GM19397 (cell line): ENCODE results near the gene AP2A1.

Source experiments
- ATAC-seq: cut with Tn5 transposase; IDR thresholded peaks from one replicate; pipeline ENCODE4 v1.9.1; 2021; ENCODE audit warnings: mild to moderate bottlenecking, moderate library complexity; ENCODE audit not compliant: unreplicated experiment

The AP2A1 gene

DNA sequence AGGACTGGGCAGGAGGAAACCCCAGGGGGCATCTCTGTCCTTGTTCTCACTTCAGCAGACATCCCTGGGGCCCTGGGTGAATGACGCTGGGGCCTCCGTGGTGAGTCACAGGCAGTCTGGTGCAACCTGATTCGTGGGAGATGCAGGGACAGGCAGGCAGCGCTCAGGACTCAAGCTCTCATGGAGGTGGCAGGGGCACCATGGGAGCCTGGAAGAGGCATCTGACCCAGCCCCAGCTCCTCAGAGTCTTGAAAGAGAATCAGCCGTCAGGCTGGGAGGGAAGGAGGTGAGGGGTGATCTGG is 70.2 kb downstream of the AP2A1 start:
- no peak for ATAC-seq

DNA sequence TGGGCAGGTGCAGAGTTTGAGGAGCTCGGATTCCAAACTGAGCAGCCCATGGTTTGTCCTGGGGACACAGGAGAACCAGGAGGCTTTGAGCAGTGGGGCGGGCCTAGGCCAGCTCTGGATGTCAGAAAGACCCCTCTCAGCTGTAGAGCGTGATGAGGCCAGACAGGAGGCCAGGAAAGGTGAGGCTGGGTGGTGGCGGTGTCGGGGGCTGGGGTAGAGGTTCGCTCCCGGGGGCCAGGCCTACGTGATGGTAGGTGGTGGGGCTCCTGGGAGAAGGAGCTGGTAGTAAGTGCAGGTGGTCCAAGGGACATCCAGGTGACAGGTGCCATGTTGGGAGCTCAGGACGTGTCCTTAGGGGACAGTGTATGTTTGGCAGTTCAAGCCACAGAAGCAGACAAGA is 70.6 kb downstream of the AP2A1 start:
- no peak for ATAC-seq

DNA sequence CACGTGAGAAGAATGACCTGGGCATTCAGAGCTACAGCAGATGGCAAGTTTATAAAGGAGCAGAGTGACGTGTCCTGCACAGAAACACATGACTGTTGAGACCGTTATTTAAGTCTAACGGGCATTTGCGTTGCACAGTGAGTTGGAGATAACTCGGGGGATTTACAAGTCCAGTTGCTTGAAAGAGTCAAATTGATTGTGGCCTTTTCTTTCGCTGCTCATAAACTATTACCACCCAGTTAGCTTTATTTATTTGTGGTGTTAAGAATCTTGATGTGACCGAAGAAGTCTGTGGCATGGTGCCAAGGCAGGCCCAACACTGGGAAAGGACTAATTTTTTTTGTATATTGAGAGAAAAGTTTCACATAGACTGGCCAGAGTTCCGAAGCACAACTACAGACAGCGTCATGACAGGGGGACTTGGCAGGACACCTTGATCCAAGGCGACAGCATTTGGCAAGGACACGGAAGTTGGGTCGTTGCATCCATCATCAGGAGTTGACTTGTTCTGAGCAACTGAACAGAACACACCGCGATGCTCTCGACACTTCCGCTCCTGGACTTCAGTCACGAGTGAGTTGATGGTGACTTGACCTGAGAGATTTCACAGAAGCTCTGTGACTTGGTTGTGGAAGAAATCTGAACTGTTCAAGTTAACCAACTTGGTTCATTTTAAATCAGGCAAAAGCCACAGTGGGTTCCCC is 72.2 kb downstream of the AP2A1 start:
- no peak for ATAC-seq

DNA sequence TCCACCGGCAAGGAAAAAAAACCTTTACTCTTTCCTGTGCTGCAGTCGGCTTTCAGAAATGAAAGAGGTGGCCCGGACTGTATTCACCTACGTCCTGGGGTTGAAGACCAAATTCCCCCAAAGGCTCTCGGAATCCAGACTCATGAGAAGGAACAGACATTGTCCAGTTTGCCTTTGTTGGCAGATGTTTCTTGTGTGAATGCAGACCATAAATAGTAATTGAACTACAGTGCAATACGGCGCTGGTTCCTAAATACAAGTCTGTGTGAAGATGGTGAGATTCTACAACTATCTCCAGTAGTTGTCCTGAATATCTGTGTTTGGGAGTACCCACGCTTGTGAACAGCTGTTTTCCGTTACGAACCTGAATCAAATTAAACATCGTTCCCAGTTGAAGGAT is 72.9 kb downstream of the AP2A1 start:
- ATAC-seq, result no peak

DNA sequence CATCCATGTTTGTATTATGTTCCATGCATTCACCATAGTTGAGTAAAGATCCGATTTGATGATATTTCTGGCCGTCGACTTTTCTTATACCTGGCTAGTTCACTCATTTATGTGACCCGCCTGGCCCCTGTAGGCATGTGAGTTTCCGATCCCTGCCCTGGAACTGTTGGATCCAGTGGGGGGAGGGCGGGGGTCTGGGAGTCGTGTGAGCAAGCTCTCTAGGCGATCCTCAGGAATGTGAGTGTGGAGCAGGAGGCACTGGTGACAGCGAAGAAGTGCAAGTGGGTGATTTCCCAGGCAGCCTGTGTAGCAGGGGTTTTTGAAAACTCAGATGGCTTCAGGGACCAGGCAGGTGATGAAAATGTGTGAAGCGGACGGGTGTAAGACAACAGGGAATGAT is 73.5 kb downstream of the AP2A1 start:
- ATAC-seq, result no peak

GRCh38 chr19:49840736-49841249 is 74.0 kb downstream of the AP2A1 start:
- no peak for ATAC-seq

GRCh38 chr19:49843265-49843664 is 76.5 kb downstream of the AP2A1 start:
- ATAC-seq, result no peak

- ATAC-seq, result no peak
Measured at GRCh38 chr19:49844138-49845095, 77.6 kb downstream of the AP2A1 start.

DNA sequence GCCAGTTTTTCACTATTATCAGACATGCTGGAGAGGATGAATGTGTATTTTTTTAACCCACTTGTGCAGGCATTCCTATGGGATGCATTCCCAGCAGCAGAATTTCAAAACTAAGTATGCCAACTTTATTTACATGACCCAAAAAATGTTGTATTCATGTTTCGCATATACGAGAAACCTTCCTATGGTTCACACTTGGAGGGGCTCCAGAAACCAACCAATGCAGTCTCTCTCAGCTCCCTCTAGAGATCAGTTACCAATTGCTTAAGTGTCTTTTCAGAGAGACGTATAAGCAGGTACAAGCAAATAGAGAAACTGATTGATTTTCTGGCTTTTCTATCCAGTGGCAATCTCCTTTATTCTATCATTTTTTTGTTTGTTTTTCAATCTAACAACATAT is 78.6 kb downstream of the AP2A1 start:
- ATAC-seq, result no peak

DNA sequence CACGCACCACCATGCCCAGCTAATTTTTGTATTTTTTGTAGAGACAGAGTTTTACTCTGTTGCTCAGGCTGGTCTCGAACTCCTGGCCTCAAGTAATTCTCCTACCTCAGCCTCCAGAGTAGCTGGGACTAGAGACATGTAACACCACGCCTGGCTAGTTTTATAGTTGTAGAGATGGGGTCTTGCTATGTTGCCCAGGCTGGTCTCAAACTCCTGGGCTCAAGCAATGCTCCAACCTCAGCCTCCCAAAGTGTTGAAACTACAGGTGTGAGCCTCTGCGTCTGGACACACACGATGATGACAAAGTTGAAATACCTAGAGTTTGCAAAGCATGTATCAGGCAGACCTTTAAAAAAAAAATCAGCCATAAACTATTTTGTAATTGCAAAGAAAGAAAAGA is 79.6 kb downstream of the AP2A1 start:
- no peak for ATAC-seq

- no peak for ATAC-seq
Measured at GRCh38 chr19:49847731-49848696, 81.2 kb downstream of the AP2A1 start.

DNA sequence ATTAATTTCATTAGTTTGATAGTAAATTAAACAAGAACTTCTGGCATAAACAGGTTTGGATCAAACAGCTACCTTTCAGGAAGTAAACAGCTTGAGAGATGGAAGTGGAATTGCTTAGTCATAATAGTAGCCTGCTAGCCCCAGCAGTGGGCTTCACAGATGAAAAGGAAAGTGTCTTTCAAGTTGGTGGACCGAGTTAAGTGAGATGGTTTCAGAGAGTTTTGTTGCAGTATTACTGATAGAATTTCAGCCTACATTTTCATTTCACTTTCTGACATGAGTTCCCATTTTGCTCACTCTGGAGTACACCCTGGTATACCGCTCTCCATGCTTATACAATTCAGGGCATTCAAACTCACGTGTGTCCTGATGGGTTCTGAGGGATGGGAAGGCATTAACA is 82.1 kb downstream of the AP2A1 start:
- no peak for ATAC-seq

DNA sequence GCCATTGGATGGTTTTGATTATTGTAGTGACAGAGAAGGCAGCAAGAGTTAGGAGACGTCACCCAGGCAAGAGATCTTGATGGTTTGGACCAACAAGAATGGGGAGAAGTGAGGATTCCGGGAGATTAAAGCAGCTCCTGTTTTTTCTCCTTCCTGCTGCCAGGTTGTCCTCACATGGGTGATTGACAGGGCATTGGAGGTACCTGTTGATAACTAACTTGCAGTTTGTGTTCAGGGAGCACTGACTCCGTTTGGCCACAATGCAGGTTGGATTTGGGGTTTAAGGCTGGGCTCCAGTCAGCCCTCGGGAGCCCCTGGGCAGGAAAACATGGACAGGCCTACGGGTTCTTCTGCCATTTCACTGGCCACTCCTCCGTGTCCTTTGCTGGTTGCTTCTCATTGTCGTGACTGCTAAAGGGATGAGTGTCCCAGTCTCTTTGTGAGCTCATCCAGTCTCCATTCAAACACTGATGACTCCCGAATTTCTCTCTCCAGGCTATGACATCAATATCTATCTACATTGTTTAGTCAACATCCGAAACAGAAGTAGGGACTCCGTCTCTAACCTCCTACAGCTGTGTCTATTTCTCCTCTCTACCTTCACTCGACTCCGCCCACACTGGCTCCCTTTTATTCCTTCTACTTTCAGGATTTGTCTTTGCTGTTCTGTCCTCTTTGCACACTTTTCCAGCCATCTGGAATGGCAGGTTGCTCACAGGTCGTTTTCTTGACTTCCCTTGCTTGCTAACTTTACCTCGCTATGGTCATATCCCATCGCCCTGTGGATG is 82.8 kb downstream of the AP2A1 start:
- ATAC-seq, result no peak

DNA sequence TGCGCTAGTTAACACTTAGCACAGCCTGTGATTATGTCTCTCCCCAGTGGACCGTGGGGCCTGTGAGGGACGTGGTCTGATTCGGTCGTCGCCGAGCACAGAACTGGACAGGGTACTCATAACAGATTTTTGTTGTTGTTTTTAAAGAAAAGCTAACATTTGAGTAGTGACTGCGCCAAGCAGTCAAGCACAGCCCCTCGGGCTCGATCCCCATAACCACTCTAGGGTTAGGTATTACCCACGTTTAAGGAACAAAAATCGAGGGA is 83.4 kb downstream of the AP2A1 start:
- ATAC-seq, result no peak

- peak; percentile 73 for ATAC-seq
Measured at GRCh38 chr19:49850487-49851342, 83.9 kb downstream of the AP2A1 start, which contains the start of gene PTOV1. PTOV1 (plus strand) TSS chr19:49851159.

DNA sequence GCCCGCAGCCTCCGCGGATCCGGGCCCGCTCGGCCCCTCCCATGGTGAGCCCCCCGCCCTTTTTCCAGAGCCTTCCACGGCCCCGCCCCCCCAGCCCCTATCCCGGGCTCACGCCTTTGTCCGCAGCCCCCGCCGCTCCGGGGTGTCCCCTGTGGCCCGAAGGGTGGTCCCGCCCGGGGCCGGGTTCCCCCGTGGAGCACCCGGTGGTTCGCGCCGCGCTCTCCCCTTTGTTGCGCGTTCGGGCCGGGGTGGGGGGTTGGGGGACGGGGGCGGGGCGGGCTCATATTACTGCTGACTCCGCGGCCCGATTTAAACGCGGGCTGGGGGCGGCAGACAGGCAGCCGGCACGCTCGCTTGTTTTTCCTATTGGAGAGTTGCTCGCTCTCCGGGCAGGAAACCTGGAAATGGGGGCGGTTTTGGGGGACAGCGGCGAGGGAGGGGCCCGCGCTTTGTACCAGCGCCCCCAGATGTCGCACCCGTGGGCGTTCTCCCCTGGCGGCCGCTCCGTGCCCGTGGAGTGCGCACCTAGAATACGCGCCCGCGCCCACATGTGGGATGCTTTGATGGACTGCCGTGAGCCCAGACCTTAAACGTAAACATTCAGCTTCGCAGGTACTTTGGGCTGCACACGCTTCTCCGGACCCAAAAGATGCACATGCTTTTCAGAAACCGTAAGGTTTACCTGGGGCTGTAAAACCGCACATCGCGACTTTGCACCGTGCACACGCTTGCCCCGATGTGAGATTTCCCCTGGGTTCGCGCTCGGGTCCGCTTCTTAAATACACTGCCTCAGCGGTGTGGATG is 84.9 kb downstream of the AP2A1 start:
- ATAC-seq, result peak; percentile 13

GRCh38 chr19:49852631-49853126 is 85.9 kb downstream of the AP2A1 start:
- no peak for ATAC-seq

GRCh38 chr19:49853852-49854377 is 87.1 kb downstream of the AP2A1 start:
- no peak for ATAC-seq
